NCI-H1105 treated with DMSO at 0.1 percent for 48 hours (cell line): ENCODE results near the gene ROR2.
A peak's percentile ranks its signal among the peaks of the same experiment; 100 is the strongest.
"Not testable (repeated sequence)": the region's sequence is repeated elsewhere in the genome, so short reads cannot be mapped to it uniquely, and the experiment has no call there.

Experiments used
- DNase-seq: peaks from one replicate; lab custom pipeline; 2025; lab: John Stamatoyannopoulos, UW

ROR2 gene

DNA sequence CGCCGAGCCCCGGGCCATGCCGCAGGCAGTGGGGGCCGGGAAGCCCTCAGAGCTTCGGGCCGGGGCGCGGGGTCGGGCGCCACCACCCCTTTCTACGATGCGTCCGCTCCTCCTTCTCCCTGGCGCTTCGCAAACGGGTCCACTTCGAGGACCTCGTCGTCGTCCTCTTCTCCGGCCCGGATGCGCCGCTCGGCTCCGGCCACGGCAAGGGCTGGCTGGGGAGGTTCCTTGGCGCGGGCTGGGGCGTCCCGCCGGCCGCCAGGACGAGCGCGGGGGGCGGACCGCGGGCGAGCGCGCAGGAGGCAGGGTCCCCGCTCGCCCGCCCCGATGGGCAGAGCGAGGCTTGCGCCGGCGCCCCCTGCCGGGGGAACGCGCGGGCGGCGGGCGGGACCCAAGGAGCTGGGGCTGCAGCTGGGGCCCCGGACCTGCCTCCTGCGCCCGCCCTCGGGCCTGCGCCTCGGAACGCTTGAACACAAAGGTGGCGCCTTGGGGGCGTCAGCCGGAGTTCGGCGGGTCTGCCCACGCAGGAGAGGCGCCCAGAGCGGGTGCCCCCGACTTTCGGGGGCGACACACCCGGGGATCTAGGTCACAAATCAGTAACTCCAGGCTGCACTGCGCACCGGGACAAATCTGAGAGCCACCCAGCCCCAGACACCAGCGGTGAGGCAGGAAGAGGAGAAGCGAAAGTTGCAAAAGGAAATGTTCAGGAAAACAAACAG lies at the start of gene ROR2:
Gene ROR2 (minus strand): TSS at position 283 of the 719 bp plus-strand sequence.
- peak; percentile 32 for DNase-seq

DNA sequence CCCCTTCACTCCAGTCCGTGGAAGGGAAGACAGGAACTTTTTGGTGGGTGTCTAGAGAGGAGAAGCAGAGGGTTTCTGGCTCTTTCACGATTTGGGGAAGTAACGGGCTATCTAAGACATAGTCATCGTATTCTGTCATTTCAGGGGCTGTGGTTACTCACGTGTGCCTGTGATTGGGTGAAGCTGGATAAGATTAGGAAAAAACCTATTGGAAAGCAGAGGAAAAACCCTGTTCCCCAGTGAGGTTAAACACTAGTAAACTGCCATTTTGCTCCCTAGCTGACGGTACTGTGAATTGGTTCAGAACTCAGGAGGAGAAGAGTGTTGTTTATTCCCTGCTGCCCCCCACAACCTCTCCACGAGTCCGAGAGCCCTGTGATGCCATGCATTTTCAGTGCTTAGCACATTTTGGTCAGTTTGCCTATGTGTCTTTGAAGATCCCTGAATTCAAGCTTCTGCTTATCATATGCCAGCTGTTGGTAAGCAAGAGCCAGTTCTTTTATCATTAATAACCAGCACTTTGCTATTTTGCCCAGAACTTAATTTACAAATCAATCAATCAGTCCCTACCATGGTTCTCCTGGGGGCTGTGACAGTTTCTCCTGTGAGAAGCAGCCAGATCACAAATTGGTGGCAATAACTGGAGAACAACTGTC lies 45.1 kb upstream of the ROR2 start:
- no peak for DNase-seq

DNA sequence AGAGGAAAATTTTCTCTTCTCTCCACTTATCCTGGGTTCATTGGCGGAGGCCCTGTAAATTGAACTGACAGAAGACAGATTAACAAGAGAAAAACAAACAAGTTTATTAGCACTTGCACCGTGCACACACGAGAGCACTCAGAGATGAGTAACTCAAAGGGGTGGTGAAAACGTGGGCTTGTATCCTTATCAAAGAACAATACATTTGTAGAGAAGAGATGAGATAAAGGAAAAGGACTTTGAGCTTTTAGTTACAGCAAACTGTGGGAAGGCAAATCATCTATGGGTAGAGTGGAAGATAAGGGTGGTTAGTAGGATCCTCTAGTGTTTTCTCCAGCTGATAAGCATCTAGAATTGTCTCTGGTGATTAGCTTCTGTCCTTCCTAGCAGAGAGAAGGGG lies 44.4 kb upstream of the ROR2 start:
- no peak for DNase-seq

GRCh38 chr9:91992461-91993041 lies 42.5 kb upstream of the ROR2 start:
- DNase-seq = no peak

DNA sequence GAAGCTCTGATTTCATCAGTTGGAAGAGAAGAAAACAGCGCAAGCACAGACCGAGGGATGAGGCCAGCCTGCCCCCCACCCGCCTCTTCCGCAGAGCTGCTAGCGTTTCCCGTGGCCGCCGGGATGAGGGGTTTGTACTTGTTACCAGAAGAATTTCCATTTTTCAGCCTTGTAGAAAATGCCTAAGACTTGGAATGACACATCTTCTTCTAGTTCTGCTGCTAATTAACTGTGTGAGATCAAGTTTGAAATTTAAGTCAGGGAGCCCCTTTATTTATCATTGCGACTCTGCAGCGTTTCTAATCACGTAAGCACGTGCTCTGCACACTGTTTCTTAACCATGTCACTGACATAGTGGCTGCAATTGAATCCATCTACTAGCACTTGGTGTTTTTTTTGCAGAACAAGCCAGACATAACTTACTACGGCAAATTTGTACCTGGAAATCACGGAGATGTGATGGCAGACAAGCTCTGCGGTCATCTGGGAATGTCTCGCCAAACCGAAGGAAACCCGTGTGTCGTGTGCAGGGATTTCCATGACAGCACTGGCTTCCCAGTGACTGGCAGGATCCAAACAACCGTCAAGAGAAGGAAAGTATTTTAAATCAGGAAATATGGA lies 41.8 kb upstream of the ROR2 start:
- DNase-seq = no peak

- no peak for DNase-seq
These were observed 36.2 kb upstream of the ROR2 start for GRCh38 chr9:91986248-91986647.

DNA sequence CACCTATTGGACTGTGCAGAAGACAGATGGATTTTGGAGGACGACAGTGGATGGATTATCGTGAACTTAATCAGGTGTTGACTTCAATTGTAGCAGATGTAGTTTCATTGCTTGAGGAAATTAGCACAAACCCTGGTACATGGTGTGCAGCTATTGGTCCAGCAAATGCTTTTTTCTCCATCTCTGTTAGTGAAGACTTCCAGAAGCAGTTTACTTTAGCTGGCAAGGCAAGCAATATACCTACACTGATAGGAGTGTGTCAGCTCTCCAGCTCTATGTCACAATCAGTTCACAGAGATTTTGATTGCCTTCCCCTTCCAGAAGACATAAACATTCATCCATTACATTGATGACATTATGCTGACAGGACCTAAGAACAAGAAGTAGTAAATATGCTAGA lies 35.7 kb upstream of the ROR2 start:
- no peak for DNase-seq

GRCh38 chr9:91978740-91979414 lies 28.8 kb upstream of the ROR2 start:
- no peak for DNase-seq

GRCh38 chr9:91975254-91975653 lies 25.2 kb upstream of the ROR2 start:
- DNase-seq = not testable (repeated sequence)

DNA sequence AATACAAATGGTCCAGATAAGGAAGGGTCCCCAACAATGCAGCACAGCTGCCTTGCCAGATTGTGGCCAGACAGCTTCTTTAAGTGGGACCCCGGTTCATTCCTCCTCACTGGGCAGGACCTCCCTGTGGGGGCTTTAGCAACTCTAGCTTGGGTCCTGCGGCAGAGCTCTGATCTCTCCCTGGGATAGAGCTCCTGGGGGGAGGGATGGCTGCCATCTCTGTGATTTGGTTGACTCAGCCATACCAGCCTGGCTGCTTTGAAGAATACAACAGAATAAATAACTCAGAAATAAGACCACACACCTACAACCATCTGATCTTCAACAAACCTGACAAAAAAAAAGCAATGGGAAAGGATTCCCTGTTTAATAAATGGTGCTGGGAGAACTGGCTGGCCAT lies 22.7 kb upstream of the ROR2 start:
- no peak for DNase-seq

DNA sequence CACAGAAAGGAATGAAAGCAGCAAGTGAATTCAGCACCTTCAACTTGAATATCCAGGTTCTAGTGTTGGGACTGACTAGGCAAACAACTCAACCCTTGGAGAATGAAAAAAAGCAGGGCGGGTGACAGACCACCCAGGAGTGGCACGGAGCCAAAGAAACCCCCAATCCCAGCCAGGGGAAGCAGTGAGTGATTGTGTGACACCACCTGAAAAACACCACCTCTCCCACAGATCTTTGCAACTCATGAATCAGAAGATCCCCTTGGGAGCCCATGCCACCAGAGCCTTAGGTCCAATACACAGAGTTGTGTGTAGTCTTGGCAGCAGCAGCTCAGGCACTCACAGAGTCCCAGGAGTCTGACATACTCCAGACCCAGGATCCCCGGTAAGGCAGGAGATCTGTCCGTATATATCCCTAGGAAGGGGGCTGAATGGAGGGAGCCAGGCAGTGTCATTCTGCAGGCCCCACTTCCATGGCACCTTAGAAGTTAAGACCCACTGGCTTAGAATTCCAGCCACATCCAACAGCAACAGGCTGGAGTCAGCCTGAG lies 22.1 kb upstream of the ROR2 start:
- DNase-seq = no peak

GRCh38 chr9:91967259-91967658 lies 17.2 kb upstream of the ROR2 start:
- DNase-seq = no peak

DNA sequence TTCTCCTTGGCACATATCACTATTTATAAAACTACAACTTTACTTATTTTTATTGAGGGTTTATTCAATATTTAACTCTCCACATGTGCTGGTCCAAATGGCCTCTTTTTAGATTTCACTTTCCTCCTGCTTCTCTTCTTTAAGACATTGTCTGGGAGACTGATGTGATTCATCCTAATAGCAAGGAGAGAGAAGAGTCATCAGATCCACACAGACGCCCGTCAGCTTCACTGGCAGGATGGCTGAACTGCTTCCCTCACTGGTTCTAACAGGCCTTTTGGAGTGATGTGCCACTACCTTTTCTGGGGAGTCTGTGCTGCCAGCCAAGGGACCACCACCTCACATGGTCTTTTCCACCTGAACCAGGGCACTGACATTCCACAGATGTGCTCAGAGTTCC lies 16.5 kb upstream of the ROR2 start:
- DNase-seq = no peak

DNA sequence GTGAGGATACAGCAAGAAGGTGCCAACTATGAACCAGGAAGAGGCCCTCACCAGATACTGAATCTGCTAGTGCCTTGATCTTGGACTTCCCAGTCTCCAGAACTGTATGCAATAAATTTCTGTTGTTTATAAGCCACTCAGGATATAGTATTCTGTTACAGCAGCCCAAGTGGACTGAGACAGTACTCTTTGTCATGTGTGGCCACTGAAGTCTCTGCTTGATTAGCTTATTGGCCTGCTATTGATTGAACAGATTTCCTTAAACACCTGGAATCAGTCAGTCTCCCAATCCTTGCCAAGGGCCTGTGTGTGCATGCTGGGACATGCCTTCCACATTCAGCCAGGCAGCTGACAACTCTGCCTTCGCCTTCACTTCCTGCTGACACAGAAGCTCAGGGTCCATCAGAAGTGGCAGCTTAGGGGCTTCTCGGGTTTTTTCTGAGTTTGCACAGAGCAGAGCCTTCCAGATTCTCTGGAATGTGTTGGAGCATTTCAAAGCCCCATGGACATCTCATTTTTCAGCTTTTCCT lies 13.7 kb upstream of the ROR2 start:
- no peak for DNase-seq

GRCh38 chr9:91960367-91960766 lies 10.3 kb upstream of the ROR2 start:
- no peak for DNase-seq

DNA sequence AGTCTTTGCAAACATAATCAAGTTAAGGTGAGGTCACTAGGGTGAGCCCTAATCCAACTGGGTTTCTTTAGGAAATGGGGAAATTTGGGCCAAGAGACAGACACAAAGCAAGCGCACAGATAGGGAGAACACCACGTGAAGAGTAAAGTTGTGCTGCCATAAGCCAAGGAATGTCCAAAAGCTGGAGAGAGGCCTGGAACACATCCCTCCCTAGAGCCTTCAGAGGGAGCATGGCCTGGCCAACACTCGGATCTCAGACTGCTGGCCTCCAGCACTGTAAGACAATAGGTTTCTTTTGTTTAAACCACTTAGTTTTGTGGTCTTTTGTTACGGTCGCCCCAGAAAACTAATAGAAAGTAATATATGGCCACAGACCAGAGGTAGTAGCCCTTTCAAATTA lies 8.1 kb upstream of the ROR2 start:
- DNase-seq = no peak

DNA sequence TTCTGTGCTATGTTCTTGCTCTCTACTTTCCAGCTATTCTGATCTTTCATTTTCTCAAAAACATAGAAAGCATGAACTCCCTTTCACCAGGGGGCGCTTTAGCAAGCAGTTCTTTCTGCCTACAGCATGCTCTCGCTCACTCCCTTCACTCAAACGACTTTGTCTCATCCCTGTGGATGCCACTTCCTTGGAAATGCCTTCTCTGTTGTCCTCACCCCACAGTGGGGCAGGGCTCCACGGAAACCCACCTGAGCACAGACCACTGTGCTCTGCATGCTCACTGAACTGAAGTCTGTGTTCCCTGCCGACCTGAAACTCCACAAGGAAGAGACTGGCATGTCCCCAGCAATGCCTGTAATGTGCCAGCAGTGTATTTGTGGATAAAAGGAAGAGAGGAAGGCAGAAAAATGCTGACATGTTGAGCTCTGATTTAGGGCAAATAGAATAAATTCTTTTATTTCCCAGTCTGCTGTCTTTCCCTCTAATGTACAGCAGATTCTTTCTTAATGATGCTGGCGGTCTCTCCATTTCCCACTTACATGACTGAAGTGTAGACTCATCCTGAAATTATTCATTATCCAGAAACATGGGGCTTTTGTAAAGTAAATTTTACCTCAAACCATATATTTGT lies 4.9 kb upstream of the ROR2 start:
- DNase-seq = no peak

DNA sequence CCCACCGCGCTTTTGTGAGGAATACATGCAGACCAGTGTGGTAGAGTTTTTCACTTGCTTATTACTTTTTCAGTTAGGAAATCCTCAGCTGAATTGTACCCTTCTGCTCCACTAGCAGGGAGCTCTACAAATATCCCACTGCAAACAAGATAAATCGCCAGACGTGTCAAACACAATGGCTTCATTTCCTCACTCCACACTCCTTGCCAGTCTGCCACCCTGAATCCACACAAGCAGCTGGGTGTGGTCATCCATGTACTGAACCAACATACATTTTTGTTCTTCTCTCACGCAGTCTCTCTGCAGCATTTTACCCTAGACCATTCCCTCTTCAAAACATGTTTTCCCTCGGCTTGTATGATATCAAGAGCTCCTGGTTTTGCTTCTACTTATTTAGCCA lies 3.7 kb upstream of the ROR2 start:
- no peak for DNase-seq

DNA sequence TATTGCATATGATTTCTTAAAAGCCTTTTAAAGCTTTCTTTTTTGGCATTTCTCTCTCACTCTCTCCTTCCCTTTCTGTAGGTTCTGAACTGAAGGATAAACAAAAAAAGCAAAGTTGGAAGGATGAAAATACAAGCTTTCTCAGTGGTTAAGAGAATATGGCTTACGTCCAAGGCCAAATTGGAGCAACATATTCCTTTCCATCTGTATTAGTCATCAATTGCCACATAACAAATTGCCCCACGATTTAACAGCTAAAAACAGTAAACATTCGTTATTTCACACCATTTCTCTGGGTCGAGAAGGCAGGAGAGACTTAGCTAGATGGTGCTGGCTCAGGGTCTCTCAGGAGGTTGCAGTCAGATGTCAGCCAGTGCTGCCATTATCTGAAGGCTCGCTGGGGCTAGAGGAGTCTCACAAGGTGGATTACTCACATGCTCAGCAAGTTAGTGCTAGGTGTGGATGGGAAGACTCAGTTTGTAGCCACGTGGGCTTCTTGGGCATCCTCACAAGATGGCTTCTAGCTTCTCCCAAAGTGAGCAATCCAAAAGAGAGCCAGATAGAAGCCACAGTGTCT lies 2.0 kb upstream of the ROR2 start:
- no peak for DNase-seq

DNA sequence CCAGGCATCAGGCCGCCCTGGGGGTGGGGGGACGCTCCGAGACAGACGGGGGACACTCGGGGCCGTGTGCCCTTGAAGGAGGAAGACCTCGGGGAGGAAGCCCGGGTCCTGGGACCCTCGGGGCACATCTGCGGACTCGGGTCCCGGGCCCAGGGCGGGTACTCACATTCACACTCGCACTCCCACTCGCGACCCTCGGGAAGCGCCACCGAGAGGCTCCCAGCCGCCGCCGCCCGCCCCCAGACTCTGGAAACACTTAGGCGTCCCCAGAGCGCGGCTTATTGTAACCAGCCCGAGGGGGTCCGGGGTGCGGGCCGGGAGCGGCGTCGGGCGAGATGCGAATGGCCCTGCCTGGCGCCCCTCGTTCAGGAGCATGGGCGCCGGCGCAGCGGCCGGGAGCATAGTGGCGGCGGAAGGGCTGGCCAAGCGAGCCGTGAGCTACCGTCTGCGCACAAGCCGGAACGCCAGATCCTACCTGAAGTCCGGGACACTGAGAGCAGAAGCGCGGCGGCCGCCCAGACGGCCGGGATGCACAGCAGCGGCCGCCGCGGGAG lies 559 bp downstream of the ROR2 start:
- peak; percentile 25 for DNase-seq
